ENCODE results near the gene SETD9. TPM values are rescaled to one million over a fixed set of nuclear protein-coding genes. Genes with fewer than 3 reads are reported as not detected.

The SETD9 gene
- total and polyA plus RNA-seq, 9 of the 15 experiments (the other 6 are each of a cell fraction or from before 2014, with no cell fraction given): 10.8 to 32.6 (median 19.8) TPM

- WGBS (ENCODE audit: insufficient coverage, low coverage, missing lambda C conversion rate): 0% methylated on average over 2 of the region's 2 CpGs
- POLR2A ChIA-PET: interaction anchor here (0.6 to 0.9 kb wide), 3 partner anchors 9 to 805 kb away, joined by 3 to 4 read pairs (median 3); no protein-coding TSS in a partner anchor
These were observed 54.8 kb downstream of the SETD9 start for GRCh38 chr5:56964173-56964572.

More at GRCh38 chr5:56964173-56964572, 54.8 kb downstream of the SETD9 start:
- Histone ChIP-seq H3K4me1 (replicated peaks in 1 of 2; ENCODE audit: control insufficient read depth in 2 of 2, insufficient read depth in 2 of 2, low read length in 2 of 2) (no peaks in the 10 kb centered on the region), H4K20me1 (replicated peaks; ENCODE audit: control insufficient read depth, insufficient read depth, low read length) (no peaks in the 10 kb centered on the region), H3K27me3 (ENCODE audit: control insufficient read depth in 2 of 2, insufficient read depth in 2 of 2, low read length in 2 of 2) (peaks cover 5 to 26% of the 10 kb centered on the region in 2 experiments; a peak in 3 of 5 replicates), H3K9me3 (replicated peaks; ENCODE audit: control insufficient read depth, insufficient read depth, low read depth, low read length) (no peaks in the 10 kb centered on the region), H3K9me1 (ENCODE audit: control insufficient read depth, insufficient read depth, low read length) (no peaks in the 10 kb centered on the region), H2AFZ (ENCODE audit: low read depth, low read length) (no peak overlapping the region), H3K4me3 (no peak overlapping the region), H3K79me2 (ENCODE audit: control insufficient read depth, insufficient read depth, low read length) (no peaks in the 10 kb centered on the region), H3K4me2 (ENCODE audit: insufficient read depth, low read length) (no peak overlapping the region), H3K36me3 (ENCODE audit: control insufficient read depth, insufficient read depth, low read length) (no peaks in the 10 kb centered on the region), H3K27ac (ENCODE audit: extremely low read depth, low read depth, low read length) (no peak overlapping the region), H3K9ac (ENCODE audit: insufficient read depth in 1 of 2, low read depth in 2 of 2, low read length in 2 of 2) (no peak overlapping the region)
- in situ Hi-C loops (cut with MboI) (no loop called here), intact Hi-C loops (cut with micrococcal nuclease) (no loop called here)
- no peak for ATAC-seq
- no TSS peak for BruUV-seq (replicated peaks)
- no peak for DNase-seq (ENCODE audit: extremely low read depth in 1 of 4, low spot score in 3 of 4)
- FAIRE-seq: no peak
- TF ChIP-seq ZFP36 (IDR thresholded peaks at IDR 0.05; ENCODE audit: low read depth, low read length, partially characterized antibody) (no peak), ETV5 (CRISPR knock-in tag; IDR thresholded peaks at IDR 0.05; ENCODE audit: low read depth) (no peak), RAD51 (IDR thresholded peaks at IDR 0.05; ENCODE audit: borderline replicate concordance, low read depth) (no peak), HDAC8 (tag; IDR thresholded peaks at IDR 0.05) (no peak), JUNB (CRISPR knock-in tag; conservative IDR thresholded peaks at IDR 0.05) (no peak), ETV1 (tag; conservative IDR thresholded peaks at IDR 0.05; ENCODE audit: low read depth) (no peak), TAF9B (IDR thresholded peaks at IDR 0.05; ENCODE audit: partially characterized antibody) (no peak)
- CTCF ChIA-PET (ENCODE audit: low intra/inter-chr PET ratio): interaction anchor here (0.6 kb wide), 1 partner anchor 799 kb away, joined by 3 read pairs; no protein-coding TSS in a partner anchor

Other genes starting within 250 kb of the SETD9 start
- gene MAP3K1, start 94.0 kb upstream of the SETD9 start, total RNA-seq (2014; rRNA removed): 7.0 and 8.4 TPM in 2 replicates
- 13.7 and 14.7 TPM in 2 replicates for gene MAP3K1, start 94.0 kb upstream of the SETD9 start, total RNA-seq (2014; rRNA removed; fragmentation: Illumina TruSeq; extraction: Trizol)
- gene MAP3K1, start 94.0 kb upstream of the SETD9 start, total RNA-seq (2015; rRNA removed; fragmentation: Illumina TruSeq; extraction: Trizol): 13.5 and 13.9 TPM in 2 replicates
- gene MAP3K1, start 94.0 kb upstream of the SETD9 start, total RNA-seq (2021): 9.9 and 10.7 TPM in 2 replicates
- 9.7 and 11.1 TPM in 2 replicates for gene MAP3K1, start 94.0 kb upstream of the SETD9 start, polyA plus RNA-seq (2011; rRNA removed)
- 6.7 and 7.5 TPM in 2 replicates for gene MAP3K1, start 94.0 kb upstream of the SETD9 start, polyA plus RNA-seq (2014; fragmentation: Illumina TruSeq; extraction: Trizol)
- gene MAP3K1, start 94.0 kb upstream of the SETD9 start, polyA plus RNA-seq (2014; fragmentation: Nextera tagmentation; extraction: Ambion mirVana): 1 to 10 TPM; 3.9 to 6.9 TPM
- 4.7 and 4.9 TPM in 2 replicates for gene MAP3K1, start 94.0 kb upstream of the SETD9 start, polyA plus RNA-seq (2014; rRNA removed)
- 8.5 and 8.9 TPM in 2 replicates for gene MIER3, start 42.5 kb downstream of the SETD9 start, total RNA-seq (2014; rRNA removed)
- gene MIER3, start 42.5 kb downstream of the SETD9 start, total RNA-seq (2014; rRNA removed; fragmentation: Illumina TruSeq; extraction: Trizol): 29.3 and 37.5 TPM in 2 replicates
- gene MIER3, start 42.5 kb downstream of the SETD9 start, total RNA-seq (2015; rRNA removed; fragmentation: Illumina TruSeq; extraction: Trizol): 20.1 and 23.1 TPM in 2 replicates
- gene MIER3, start 42.5 kb downstream of the SETD9 start, total RNA-seq (2021): 17.8 and 18.3 TPM in 2 replicates
- gene MIER3, start 42.5 kb downstream of the SETD9 start, polyA plus RNA-seq (2011; rRNA removed): 12.8 and 16.7 TPM in 2 replicates
- 13.0 and 20.2 TPM in 2 replicates for gene MIER3, start 42.5 kb downstream of the SETD9 start, polyA plus RNA-seq (2014; fragmentation: Illumina TruSeq; extraction: Trizol)
- 1 to 10 TPM; 4.1 to 6.2 TPM for gene MIER3, start 42.5 kb downstream of the SETD9 start, polyA plus RNA-seq (2014; fragmentation: Nextera tagmentation; extraction: Ambion mirVana)
- gene MIER3, start 42.5 kb downstream of the SETD9 start, polyA plus RNA-seq (2014; rRNA removed): 7.5 and 10.0 TPM in 2 replicates

All from K562 (cell line).